ENCODE results near the gene ASCL2.

Gene ASCL2

DNA sequence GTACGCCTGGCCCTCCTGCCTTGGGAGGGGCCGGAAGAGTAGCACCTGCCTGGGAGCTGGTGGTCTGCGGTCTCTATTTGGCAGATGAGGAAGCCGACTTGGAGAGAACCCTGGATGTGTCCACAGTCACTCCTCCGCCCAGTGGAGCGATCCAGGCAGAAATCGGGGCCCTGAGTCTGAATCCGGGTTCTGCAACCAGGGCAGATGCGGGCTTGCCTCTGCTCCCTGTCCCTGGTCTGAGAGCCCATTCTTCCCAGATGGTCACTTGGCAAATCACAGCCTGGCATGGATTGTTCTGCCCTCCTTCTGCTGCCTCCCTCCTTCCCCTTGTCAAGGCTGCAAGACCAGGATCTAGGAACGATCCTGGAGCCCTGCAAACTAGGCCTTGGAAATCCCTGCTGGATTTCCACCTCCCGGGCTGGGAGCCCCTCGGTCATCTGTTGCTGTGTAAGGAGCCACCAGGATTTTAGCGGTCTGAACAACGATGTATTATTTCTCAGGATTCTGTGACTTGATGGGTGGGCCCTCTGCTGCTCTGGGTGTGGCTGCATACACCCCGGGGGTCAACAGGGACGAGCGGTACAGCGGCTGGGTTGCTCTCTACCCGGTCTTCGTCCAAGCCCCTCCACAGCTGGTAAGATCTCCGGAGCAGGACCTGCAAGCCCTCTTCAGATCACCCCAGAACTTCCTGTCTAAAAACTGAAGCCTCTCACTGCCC, 2.0 kb upstream of the ASCL2 start:
- no peak for DNase-seq (ENCODE audit: low read depth in 2 of 2)

- DNase-seq (ENCODE audit: low read depth in 2 of 2), result no peak
These were observed 1.2 kb upstream of the ASCL2 start for GRCh38 chr11:2271327-2272227.

GRCh38 chr11:2271077-2271326, 614 bp upstream of the ASCL2 start:
- peak; percentile 20 to 29 for DNase-seq (ENCODE audit: low read depth in 2 of 2)

DNA sequence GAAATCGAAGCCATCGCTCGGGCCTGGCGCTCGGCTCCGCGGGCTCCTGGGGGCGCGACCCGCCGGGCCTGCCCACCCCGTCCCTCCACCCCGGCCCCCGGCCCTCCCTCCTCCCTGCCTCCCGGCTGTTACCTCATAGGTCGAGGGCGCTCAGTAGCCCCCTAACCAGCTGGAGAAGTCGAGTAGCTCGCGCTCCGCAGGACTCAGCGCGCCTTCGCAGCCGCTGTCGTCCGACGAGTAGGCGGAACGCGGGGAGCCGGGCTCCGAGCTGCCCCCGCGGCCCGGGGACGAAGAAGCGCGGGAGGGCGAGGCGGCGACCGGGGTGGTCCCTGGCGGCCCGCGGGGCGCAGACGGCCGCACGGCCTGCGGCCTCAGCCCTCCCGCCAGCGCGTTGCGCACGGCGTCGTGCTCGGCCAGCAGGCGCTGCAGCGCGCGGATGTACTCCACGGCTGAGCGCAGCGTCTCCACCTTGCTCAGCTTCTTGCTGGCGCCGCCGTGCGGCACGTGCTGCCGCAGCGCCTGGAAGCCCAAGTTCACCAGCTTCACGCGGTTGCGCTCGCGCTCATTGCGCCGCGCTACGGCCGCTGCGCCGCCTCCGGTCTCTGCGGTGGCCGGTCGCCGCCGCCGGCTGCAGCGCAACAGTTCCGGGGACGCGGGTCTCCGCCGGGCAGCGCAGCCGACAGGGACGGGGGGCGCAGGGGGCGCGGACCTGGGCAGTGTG, 627 bp downstream of the ASCL2 start:
- peak in 1 of 2 donors; percentile 42 for DNase-seq (ENCODE audit: low read depth in 2 of 2)

DNA sequence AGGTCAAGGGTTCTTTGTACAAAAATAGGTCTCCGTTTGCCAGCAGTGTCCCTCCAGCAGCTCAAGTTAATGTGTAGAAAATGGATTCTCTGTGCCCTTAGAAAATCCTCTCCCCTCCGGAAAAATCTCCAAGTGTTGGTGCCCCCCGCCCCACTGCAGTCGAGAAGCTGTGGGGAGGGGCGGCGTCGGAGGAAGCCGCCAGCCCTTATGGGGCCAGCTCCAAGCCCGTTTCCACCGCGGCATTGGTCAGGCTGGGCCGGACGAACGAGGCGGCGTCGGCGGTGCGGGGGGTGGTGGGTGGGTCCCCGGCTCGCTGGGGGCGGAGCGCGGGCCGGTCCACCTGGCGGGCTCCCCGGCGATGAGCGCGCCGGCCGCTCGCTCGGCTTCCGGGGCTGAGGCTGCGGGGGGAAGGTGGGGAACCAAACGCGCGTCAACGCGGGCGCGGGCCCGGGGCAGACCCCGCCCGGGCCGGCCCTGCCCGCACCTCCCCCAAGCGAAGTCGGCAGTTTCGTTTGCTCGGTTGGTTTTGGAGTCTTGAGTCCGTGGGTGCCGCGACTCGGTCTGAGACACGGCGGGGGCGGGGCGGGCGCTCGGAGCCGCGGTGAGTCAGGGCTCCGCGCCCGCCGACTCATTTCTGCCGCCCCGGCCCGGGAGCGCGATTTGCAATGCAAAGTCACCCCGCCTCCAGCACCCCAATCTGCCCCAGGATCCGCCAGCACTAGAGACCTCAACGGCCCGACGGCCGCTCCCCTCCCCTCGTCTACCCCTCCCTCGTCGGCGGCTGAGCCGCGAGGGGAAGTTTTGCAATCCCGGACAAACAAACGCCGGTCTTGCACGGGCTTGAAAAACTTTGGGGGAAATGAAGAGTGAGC, 1.4 kb downstream of the ASCL2 start:
- DNase-seq (ENCODE audit: low read depth in 2 of 2), result peak; percentile 75 to 79

DNA sequence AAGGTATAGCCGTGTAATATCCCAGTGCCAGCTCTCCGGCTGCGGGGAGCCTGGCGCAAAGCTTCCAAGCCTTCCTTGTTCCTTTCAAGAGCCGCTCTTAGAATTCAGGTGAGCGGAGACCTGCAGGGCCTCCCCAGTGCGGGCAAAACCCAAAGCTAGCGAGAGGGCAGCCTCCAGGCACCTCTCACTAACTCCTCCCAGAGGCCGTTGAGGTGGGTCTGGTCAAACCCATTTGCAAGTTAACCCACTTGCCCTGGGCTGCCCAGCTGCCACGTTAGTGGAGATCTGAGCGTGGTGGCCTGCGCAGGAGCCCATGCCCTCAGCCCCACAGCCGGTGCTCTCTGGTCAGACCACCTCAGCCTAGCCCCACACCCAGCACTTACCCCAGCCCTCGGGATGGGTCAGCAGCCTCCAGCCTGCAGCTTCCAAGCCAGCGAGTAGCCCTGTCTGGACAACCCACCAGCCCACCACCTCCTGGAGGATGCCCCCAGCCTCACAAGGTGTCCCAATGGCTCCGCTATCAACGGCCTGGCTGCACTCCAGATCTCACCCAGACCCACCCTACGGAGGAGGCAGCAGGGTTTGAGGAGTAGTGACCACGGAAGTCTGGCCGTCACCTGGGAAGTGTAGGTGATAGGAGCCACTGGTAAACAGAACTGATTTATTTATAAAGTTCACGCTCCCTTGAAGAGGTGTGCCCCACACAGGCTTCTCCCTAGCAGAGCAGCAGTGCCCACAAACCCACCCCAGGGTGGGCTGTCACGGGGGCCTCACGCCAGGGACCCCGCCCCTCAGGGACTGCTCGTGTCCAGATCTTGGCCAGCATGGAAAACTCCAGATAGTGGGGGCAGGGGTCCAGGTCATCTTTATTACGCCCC, 2.3 kb downstream of the ASCL2 start:
- DNase-seq (ENCODE audit: low read depth in 2 of 2), result no peak

- DNase-seq (ENCODE audit: low read depth in 2 of 2), result no peak
These were observed 3.0 kb downstream of the ASCL2 start for GRCh38 chr11:2267306-2267850.

- no peak for DNase-seq (ENCODE audit: low read depth in 2 of 2)
These were observed 3.6 kb downstream of the ASCL2 start for GRCh38 chr11:2266586-2267305.

GRCh38 chr11:2265854-2266585, 4.4 kb downstream of the ASCL2 start:
- no peak for DNase-seq (ENCODE audit: low read depth in 2 of 2)

- no peak for DNase-seq (ENCODE audit: low read depth in 2 of 2)
These were observed 5.0 kb downstream of the ASCL2 start for GRCh38 chr11:2265396-2265795.

GRCh38 chr11:2264366-2265053, 5.9 kb downstream of the ASCL2 start:
- no peak for DNase-seq (ENCODE audit: low read depth in 2 of 2)

DNA sequence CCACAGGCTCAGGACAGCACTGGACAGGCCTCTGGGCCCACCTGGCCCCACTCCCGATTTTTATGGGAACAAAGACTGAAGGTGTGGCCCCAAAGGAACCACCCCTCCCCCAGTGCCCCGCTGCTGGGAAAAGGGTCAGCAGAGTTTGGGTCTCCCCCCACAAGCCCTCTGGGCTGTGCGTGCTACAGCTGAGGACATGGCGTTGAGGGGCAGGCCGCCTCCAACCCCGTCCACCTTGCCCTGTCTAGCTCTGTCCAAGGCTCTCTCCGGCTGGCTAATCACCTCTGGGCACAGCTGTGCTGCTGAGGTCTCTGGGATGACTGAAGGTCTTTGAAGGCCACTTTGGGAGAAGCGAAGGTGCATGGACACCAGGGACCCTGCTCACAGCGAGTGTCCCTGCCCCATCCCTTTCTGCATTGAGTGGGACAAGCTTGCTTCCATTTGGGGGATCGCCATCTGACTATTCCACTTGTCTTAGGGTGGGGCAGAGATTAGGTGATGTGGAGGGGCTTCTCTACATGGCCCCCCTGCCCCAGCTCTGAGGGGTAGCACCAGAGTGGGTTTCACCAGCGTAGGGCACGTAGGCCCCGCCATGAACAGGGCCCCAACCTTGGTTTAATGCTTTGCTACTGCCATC, 6.5 kb downstream of the ASCL2 start:
- no peak for DNase-seq (ENCODE audit: low read depth in 2 of 2)

DNA sequence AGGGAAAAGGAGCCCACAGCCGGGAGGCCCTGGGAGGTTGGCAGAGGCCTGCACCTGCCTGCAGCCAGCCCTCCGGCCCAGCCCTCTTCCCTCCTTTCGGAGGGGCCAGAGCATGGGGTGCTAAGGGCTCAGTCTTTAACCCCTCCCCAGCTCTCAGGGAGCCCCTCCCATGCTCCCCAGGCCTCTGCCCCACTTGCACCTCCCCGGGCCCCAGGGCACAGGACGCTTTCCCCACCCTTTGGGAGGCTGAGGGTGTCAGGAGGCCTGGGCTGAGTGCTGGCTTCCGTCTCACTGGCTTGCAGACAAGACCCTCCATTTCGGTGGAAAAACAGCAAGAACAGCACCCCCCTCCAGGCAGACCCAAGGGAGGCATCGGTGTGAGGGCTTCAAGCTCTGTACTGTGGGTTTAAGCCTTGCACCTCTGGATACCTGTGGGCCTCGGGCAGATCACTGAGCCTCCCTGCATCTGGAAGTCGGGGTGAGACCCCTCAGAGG, 7.3 kb downstream of the ASCL2 start:
- no peak for DNase-seq (ENCODE audit: low read depth in 2 of 2)

DNA sequence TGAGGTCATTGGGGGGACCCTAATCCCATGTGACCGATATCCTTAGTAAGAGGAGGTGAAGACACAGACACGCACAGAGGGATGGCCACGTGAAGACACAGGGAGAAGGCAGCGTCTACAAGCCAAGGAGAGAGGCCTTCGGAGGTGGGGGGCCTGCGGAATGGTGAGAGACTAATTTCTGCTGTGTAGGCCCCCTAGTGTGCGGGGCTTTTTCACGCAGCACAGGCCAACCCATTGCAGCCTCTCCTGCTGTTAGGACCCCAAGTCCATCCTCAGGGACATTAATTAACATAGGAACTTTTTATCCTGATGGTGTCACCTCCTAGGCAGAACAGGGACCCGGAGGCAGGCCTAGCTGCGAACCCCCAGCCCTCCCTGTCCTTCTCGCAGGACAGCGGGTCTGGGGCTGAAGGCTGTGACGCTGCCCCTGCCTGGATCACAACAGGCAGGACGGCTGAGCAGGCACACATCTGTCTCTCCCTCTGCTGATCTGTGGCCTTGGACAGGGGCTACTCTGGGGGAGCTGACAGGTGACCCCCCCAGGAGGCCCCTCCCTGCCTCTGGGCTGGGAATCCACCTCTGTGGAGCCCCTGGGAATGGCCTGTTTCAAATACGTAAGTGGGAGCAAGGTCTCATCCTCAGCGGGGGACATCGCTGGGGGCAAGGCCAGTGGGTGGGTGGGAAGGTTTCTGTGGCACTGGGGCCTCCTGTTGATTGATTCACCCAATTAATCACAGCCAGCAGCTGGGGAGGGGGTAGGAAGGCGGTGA, 7.9 kb downstream of the ASCL2 start:
- no peak for DNase-seq (ENCODE audit: low read depth in 2 of 2)

GRCh38 chr11:2261436-2262230, 8.8 kb downstream of the ASCL2 start:
- no peak for DNase-seq (ENCODE audit: low read depth in 2 of 2)

Data from stimulated activated CD8-positive, alpha-beta memory T cell treated with anti-CD3 and anti-CD28 coated beads, Interleukin-15, amount 100 ng/mL, for 48 hours (primary cell).